GM13976 (cell line): ENCODE results near the gene SC5D.

Experiments
- DNase-seq: peaks from one replicate; pipeline ENCODE4 v3.0.0; 2012; ENCODE audit warnings: low spot score
- in situ Hi-C: fragments of 300-500 bp; cut with MboI; formaldehyde crosslinking; loops from one replicate; pipeline ENCODE4 v1.12.0; 2022; ENCODE audit warnings: low sequenced_read_pairs, mixed read lengths, inconsistent platforms; ENCODE audit not compliant: unreplicated experiment
- TF ChIP-seq, protein P1 (sequence below): IDR thresholded peaks from 2 replicates; pipeline ENCODE4 v1.5.1; 2012; ENCODE audit warnings: borderline replicate concordance, mild to moderate bottlenecking; ENCODE audit not compliant: insufficient read depth; ENCODE audit errors: extremely low read depth, missing control alignments, control extremely low read depth

Gene SC5D

DNA sequence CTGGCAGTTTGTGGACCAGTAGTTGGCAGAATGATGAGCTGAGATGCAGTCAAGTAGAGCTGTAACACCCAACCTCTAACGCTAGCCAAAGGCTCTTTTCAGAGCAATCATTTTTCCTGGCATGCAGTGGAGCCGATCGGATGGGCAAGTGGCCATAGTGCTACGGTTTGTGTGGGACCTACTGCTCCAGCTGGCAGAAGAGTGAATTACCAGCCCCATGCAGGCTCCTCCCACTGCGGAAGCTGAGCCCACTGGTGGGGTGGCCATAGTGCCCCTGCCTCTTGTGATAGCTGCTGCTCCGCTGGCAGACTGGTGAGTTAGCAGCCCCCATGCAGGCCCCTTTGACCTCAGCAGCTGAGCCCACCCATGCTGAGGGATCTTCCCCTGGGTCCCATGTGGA is 27.0 kb upstream of the SC5D start:
- in situ Hi-C loops = no loop called here
- DNase-seq = no peak
- TF ChIP-seq, protein P1, sequence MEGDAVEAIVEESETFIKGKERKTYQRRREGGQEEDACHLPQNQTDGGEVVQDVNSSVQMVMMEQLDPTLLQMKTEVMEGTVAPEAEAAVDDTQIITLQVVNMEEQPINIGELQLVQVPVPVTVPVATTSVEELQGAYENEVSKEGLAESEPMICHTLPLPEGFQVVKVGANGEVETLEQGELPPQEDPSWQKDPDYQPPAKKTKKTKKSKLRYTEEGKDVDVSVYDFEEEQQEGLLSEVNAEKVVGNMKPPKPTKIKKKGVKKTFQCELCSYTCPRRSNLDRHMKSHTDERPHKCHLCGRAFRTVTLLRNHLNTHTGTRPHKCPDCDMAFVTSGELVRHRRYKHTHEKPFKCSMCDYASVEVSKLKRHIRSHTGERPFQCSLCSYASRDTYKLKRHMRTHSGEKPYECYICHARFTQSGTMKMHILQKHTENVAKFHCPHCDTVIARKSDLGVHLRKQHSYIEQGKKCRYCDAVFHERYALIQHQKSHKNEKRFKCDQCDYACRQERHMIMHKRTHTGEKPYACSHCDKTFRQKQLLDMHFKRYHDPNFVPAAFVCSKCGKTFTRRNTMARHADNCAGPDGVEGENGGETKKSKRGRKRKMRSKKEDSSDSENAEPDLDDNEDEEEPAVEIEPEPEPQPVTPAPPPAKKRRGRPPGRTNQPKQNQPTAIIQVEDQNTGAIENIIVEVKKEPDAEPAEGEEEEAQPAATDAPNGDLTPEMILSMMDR = no peak

- TF ChIP-seq, protein P1 = no peak
- in situ Hi-C loops = no loop called here
- no peak for DNase-seq
These were observed 24.0 kb upstream of the SC5D start for GRCh38 chr11:121268581-121268980.

- in situ Hi-C loops = no loop called here
- no peak for DNase-seq
- TF ChIP-seq, protein P1 = no peak
These were observed 22.4 kb upstream of the SC5D start for GRCh38 chr11:121270001-121270678.

GRCh38 chr11:121274332-121274991 is 18.1 kb upstream of the SC5D start:
- in situ Hi-C loops = no loop called here
- DNase-seq = no peak
- TF ChIP-seq, protein P1 = no peak

DNA sequence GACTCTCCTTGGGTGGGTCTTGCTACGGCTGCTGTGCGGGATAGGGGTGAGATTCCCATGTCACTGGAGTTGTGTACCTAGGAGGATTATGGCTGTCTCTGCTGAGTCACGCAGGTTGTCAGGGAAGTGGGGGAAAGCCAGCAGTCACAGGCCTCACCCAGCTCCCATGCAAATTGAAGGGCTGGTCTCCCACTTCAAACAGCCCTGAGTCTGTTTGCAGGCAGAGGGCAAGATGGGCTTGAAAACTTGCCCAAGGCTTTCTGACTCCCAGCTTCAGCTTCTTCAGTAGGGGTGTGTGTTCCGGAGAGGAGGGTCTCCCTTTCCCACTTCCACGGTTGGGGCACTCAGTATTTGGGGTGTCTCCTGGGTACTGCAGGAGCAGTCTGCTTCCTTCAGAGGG is 10.9 kb upstream of the SC5D start:
- in situ Hi-C loops = no loop called here
- TF ChIP-seq, protein P1 = no peak
- DNase-seq = no peak

DNA sequence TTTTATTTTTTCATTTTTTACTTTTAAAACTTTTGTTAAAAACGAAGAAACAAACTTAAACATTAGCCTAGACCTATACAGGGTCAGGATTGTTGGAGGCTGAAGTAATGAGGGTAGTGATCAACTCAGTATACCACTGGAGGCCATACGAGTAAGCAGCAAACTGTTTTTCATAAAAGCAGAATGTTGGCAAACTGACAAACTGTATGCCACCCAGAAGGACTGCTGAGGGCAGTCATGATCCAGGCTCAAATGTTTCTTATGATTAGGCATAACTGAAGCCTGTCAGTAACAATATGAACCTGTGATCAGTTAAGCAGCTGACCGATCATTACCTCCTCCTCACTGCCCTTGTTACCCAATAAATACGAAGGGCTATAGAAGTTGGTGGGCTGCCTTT is 10.2 kb upstream of the SC5D start:
- TF ChIP-seq, protein P1 = no peak
- in situ Hi-C loops = no loop called here
- DNase-seq = no peak
